HepG2 (cell line): Measurements from ENCODE around the gene COL26A1. TPM values are rescaled to one million over a fixed set of nuclear protein-coding genes. Genes with fewer than 3 reads are reported as not detected.

Experiments used
- ADNP ChIP-seq: sonication (generic); formaldehyde crosslinking; IDR thresholded peaks from 2 replicates; pipeline ENCODE4 v1.4.0; 2020; ENCODE audit warnings: missing genetic modification reagents
- ATF4 ChIP-seq, 2 experiments: fragments of 450-650 bp in 1 of 2; sonication (generic) in 1 of 2; formaldehyde crosslinking; IDR thresholded peaks; 2 replicates each; pipeline versions ENCODE4 v1.5.0 to v1.8.0; 2020 to 2022; ENCODE audit warnings: mild to moderate bottlenecking in 1 of 2, missing genetic modification reagents in 1 of 2
- ATRX ChIP-seq: sonication (generic); formaldehyde crosslinking; IDR thresholded peaks from 2 replicates; pipeline ENCODE4 v1.4.0; 2020; ENCODE audit warnings: missing genetic modification reagents, borderline replicate concordance
- CBX1 ChIP-seq: IDR thresholded peaks from one replicate; pipeline ENCODE4 v1.6.1; 2016; ENCODE audit warnings: antibody characterized with exemption, low read depth
- DR1 ChIP-seq: sonication (generic); formaldehyde crosslinking; IDR thresholded peaks from 2 replicates; pipeline ENCODE4 v1.8.0; 2021; ENCODE audit warnings: mild to moderate bottlenecking, missing genetic modification reagents, inconsistent platforms
- EZH2 ChIP-seq: conservative IDR thresholded peaks from 2 replicates; pipeline ENCODE4 v1.6.1; 2012; ENCODE audit warnings: mild to moderate bottlenecking, low read depth, low read length, moderate library complexity
- FOXK1 ChIP-seq: sonication (generic); formaldehyde crosslinking; IDR thresholded peaks from 2 replicates; pipeline ENCODE4 v1.4.0; 2020; ENCODE audit warnings: low read depth, missing genetic modification reagents, borderline replicate concordance
- HNRNPL ChIP-seq: fragments of 200-400 bp; formaldehyde crosslinking; IDR thresholded peaks from 2 replicates; pipeline ENCODE4 v1.6.1; 2017; ENCODE audit warnings: mild to moderate bottlenecking, low read depth, low read length
- IKZF4 ChIP-seq: sonication (generic); formaldehyde crosslinking; IDR thresholded peaks from 2 replicates; pipeline ENCODE4 v1.5.1; 2020; ENCODE audit warnings: borderline replicate concordance, mild to moderate bottlenecking, low read depth, missing genetic modification reagents; ENCODE audit errors: not compliant biosample characterization
- ONECUT2 ChIP-seq: sonication (generic); formaldehyde crosslinking; IDR thresholded peaks from 2 replicates; pipeline ENCODE4 v1.4.0; 2020; ENCODE audit warnings: missing genetic modification reagents
- RFX5 ChIP-seq: IDR thresholded peaks from 2 replicates; pipeline ENCODE4 v1.6.1; 2011; ENCODE audit warnings: low read depth, low read length, improper control_type of control experiment
- RXRA ChIP-seq: sonication (generic); formaldehyde crosslinking; IDR thresholded peaks from 2 replicates; pipeline ENCODE4 v1.5.1; 2020; ENCODE audit warnings: missing genetic modification reagents
- SALL1 ChIP-seq: sonication (generic); formaldehyde crosslinking; IDR thresholded peaks from 2 replicates; pipeline ENCODE4 v1.8.0; 2022; ENCODE audit warnings: mild to moderate bottlenecking, missing genetic modification reagents
- TP53 ChIP-seq: sonication (generic); formaldehyde crosslinking; conservative IDR thresholded peaks from 2 replicates; pipeline ENCODE4 v1.4.0; 2020; ENCODE audit warnings: missing genetic modification reagents
- YEATS2 ChIP-seq: sonication (generic); formaldehyde crosslinking; IDR thresholded peaks from 2 replicates; pipeline ENCODE4 v1.4.0; 2020; ENCODE audit warnings: missing genetic modification reagents, borderline replicate concordance
- ZKSCAN5 ChIP-seq: sonication (generic); formaldehyde crosslinking; IDR thresholded peaks from 2 replicates; pipeline ENCODE4 v1.5.1; 2020; ENCODE audit warnings: mild to moderate bottlenecking, missing genetic modification reagents
- ZNF12 ChIP-seq: sonication (generic); formaldehyde crosslinking; IDR thresholded peaks from 2 replicates; pipeline ENCODE4 v1.5.0; 2020; ENCODE audit warnings: missing genetic modification reagents
- ZNF124 ChIP-seq: sonication (generic); formaldehyde crosslinking; IDR thresholded peaks from 2 replicates; pipeline ENCODE4 v1.4.0; 2020; ENCODE audit warnings: missing genetic modification reagents
- ZNF224 ChIP-seq: sonication (generic); formaldehyde crosslinking; IDR thresholded peaks from 2 replicates; pipeline ENCODE4 v1.5.0; 2020; ENCODE audit warnings: mild to moderate bottlenecking, missing genetic modification reagents
- ZNF24 ChIP-seq: fragments of 450-650 bp; IDR thresholded peaks from 2 replicates; pipeline ENCODE4 v1.6.1; 2017; ENCODE audit warnings: antibody characterized with exemption, mild to moderate bottlenecking
- ZNF451 ChIP-seq: sonication (generic); formaldehyde crosslinking; IDR thresholded peaks from 2 replicates; pipeline ENCODE4 v1.5.0; 2020; ENCODE audit warnings: mild to moderate bottlenecking, missing genetic modification reagents
- ZNF546 ChIP-seq: sonication (generic); formaldehyde crosslinking; conservative IDR thresholded peaks from 2 replicates; pipeline ENCODE4 v1.8.1; 2023; ENCODE audit warnings: mild to moderate bottlenecking, missing genetic modification reagents
- ZNF761 ChIP-seq: sonication (generic); formaldehyde crosslinking; conservative IDR thresholded peaks from 2 replicates; pipeline ENCODE4 v1.4.0; 2020; ENCODE audit warnings: mild to moderate bottlenecking, missing genetic modification reagents
- ZSCAN31 ChIP-seq: sonication (generic); formaldehyde crosslinking; IDR thresholded peaks from 2 replicates; pipeline ENCODE4 v1.5.0; 2020; ENCODE audit warnings: low read depth, mild to moderate bottlenecking, missing genetic modification reagents
- ZSCAN9 ChIP-seq: IDR thresholded peaks from 2 replicates; pipeline ENCODE4 v1.6.1; 2016; ENCODE audit warnings: borderline replicate concordance
- polyA plus RNA-seq, 8 experiments: library from polyadenylated mRNA; depleted of rRNA in 3 of 8; stranded (reverse) in 7 of 8; unstranded in 1 of 8; fragments of >200 nt; fragmentation: Illumina TruSeq in 4 of 8; extraction: Trizol in 4 of 8; gene quantifications; 2 replicates each; pipeline versions ENCODE4 v1.2.1 to v1.2.3, GENCODE V29; 2011 to 2016; ENCODE audit warnings: low read depth in 4 of 8, missing spikeins in 1 of 8, mixed read lengths in 1 of 8; ENCODE audit not compliant: insufficient read depth in 1 of 8
- total RNA-seq, 5 experiments: library from RNA; depleted of rRNA; stranded (reverse); fragments of >200 nt; fragmentation: Illumina TruSeq; extraction: Trizol; gene quantifications; 2 replicates each; pipeline ENCODE4 v1.2.3, GENCODE V29; 2016; ENCODE audit warnings: low read depth in 1 of 5
- TF ChIP-seq, protein P1 (sequence below): sonication (generic); formaldehyde crosslinking; IDR thresholded peaks from 2 replicates; pipeline ENCODE4 v1.4.0; 2020; ENCODE audit warnings: missing genetic modification reagents
- TF ChIP-seq, protein P2 (sequence below): IDR thresholded peaks from 2 replicates; pipeline ENCODE4 v1.6.1; 2016; ENCODE audit warnings: low read depth

Gene COL26A1
- total and polyA plus RNA-seq, 2 of the 13 experiments (the other 11 are each of a cell fraction or from before 2014, with no cell fraction given), result 7.8 to 9.2 TPM

DNA sequence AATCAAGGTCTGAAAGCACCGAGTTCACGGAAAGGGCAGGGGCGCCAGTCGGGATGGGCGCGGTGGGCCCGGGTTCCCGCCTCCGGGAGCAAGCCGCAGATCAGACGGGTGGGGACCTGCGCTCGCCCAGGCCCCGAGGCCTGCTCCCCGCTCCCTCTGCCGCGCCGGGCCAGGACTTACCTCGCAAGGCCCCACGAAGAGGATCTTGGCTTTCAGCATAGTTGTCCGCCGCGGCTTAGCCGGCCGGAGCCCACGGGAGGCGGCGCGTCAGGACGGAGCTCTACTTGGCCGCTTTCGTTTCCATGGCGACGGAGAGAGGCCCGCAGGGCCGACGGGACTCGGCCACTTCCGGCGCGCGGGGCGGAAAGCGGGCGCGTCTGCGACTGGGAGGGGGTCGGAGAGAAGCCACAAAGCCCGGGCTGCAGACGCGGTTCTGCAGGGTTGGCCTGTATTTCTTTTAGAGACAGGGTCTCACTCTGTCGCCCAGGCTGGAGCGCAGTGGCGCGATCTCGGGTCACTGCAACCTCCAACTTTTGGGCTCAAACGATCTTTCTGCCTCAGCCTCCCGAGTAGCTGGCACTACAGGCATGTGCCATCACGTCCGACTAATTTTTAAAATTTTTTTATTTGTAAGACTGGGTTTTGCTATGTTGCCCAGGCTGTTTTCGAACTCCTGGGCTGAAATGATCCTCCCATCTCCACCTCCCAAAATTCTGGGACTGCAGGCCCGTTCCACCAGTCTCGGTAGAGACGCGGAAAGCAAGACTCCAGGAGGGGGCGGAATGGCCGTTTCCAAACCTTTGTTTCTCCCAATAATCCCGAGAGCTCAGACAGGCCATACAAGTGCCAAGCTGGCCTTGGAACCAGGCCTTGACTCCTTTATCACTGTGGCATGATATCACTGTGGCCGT is 40.9 kb upstream of the COL26A1 start, which contains the start of gene IFT22 (continued):
- TF ChIP-seq ZNF224 (no peak), ATF4 (CRISPR knock-in tag; IDR thresholded peaks at IDR 0.05) (peak in 1 of 2 experiments; percentile 15; a peak in 1 of 4 replicates), YEATS2 (CRISPR knock-in tag) (peak; percentile 74), ZSCAN9 (no peak; the same call in 1 of the 2 replicates), ZNF761 (CRISPR knock-in tag) (no peak), ATRX (no peak), ZNF12 (CRISPR knock-in tag) (no peak), ZKSCAN5 (CRISPR knock-in tag) (no peak), IKZF4 (CRISPR knock-in tag) (peak; percentile 31), RXRA (peak; percentile 80; the same call in 1 of the 2 replicates), ZNF451 (no peak), SALL1 (CRISPR knock-in tag) (no peak; the same call in none of the 2 replicates), EZH2 (no peak), ADNP (CRISPR knock-in tag) (no peak), ZNF124 (no peak), RFX5 (no peak), ZSCAN31 (CRISPR knock-in tag) (no peak), DR1 (CRISPR knock-in tag) (0 out of 2 replicates have a peak, but pooled peaks have one; percentile 37), CBX1 (no peak), TP53 (no peak), ZNF546 (CRISPR knock-in tag) (0 out of 2 replicates have a peak, but pooled peaks have one; percentile 18), HNRNPL (0 out of 2 replicates have a peak, but pooled peaks have one; percentile 41), ONECUT2 (no peak), ZNF24 (no peak), FOXK1 (CRISPR knock-in tag) (no peak)
- TF ChIP-seq, protein P1, sequence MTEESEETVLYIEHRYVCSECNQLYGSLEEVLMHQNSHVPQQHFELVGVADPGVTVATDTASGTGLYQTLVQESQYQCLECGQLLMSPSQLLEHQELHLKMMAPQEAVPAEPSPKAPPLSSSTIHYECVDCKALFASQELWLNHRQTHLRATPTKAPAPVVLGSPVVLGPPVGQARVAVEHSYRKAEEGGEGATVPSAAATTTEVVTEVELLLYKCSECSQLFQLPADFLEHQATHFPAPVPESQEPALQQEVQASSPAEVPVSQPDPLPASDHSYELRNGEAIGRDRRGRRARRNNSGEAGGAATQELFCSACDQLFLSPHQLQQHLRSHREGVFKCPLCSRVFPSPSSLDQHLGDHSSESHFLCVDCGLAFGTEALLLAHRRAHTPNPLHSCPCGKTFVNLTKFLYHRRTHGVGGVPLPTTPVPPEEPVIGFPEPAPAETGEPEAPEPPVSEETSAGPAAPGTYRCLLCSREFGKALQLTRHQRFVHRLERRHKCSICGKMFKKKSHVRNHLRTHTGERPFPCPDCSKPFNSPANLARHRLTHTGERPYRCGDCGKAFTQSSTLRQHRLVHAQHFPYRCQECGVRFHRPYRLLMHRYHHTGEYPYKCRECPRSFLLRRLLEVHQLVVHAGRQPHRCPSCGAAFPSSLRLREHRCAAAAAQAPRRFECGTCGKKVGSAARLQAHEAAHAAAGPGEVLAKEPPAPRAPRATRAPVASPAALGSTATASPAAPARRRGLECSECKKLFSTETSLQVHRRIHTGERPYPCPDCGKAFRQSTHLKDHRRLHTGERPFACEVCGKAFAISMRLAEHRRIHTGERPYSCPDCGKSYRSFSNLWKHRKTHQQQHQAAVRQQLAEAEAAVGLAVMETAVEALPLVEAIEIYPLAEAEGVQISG, result peak; percentile 80
- TF ChIP-seq, protein P2, sequence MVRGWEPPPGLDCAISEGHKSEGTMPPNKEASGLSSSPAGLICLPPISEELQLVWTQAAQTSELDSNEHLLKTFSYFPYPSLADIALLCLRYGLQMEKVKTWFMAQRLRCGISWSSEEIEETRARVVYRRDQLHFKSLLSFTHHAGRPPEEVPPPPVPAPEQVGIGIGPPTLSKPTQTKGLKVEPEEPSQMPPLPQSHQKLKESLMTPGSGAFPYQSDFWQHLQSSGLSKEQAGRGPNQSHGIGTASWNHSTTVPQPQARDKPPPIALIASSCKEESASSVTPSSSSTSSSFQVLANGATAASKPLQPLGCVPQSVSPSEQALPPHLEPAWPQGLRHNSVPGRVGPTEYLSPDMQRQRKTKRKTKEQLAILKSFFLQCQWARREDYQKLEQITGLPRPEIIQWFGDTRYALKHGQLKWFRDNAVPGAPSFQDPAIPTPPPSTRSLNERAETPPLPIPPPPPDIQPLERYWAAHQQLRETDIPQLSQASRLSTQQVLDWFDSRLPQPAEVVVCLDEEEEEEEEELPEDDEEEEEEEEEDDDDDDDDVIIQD (CRISPR knock-in tag), result no peak
